ENCODE data around the gene RNF214.
"Not testable (repeated sequence)": the region's sequence is repeated elsewhere in the genome, so short reads cannot be mapped to it uniquely, and the experiment has no call there.

The RNF214 gene

DNA sequence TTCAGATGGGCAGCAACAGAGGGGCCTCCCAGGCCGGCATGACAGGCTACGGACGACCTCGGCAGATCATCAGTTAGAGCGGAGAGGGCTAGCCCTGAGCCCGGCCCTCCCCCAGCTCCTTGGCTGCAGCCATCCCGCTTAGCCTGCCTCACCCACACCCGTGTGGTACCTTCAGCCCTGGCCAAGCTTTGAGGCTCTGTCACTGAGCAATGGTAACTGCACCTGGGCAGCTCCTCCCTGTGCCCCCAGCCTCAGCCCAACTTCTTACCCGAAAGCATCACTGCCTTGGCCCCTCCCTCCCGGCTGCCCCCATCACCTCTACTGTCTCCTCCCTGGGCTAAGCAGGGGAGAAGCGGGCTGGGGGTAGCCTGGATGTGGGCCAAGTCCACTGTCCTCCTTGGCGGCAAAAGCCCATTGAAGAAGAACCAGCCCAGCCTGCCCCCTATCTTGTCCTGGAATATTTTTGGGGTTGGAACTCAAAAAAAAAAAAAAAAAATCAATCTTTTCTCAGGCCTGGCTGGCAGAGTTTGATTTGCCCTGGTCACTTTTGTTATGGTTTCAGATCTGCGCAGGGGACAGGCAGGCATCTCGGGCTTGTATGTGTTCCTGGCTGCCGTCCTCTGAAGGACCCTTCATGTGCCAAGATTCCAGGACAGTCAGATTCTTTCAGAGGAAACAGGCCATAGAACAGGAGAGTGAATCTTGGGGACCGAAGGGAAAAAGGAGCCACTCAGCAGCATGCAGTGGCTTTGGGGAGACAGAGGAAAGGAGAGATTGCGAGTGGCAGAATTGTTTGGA, 28.0 kb upstream of the RNF214 start:
- H3K36me3 ChIP-seq (ENCODE audit: control insufficient read depth, insufficient read depth, low read length), result no peaks in the 10 kb centered on the region
- H3K27ac ChIP-seq (ENCODE audit: insufficient read depth, low read depth, low read length, poor library complexity, severe bottlenecking), result no peak overlapping the region
- no peak overlapping the region for H3K4me3 ChIP-seq (ENCODE audit: insufficient read depth, low read depth, low read length)
- WGBS, 2 experiments, result 94 to 95% methylated on average over 17 of the region's 17 CpGs
- peaks cover 21% of the 10 kb centered on the region for H3K4me1 ChIP-seq (ENCODE audit: control insufficient read depth, insufficient read depth, low read length)
- H3K27me3 ChIP-seq (ENCODE audit: control insufficient read depth, insufficient read depth, low read length, poor library complexity, severe bottlenecking), result no peaks in the 10 kb centered on the region
- no peaks in the 10 kb centered on the region for H3K9me3 ChIP-seq (ENCODE audit: control insufficient read depth, low read length)

DNA sequence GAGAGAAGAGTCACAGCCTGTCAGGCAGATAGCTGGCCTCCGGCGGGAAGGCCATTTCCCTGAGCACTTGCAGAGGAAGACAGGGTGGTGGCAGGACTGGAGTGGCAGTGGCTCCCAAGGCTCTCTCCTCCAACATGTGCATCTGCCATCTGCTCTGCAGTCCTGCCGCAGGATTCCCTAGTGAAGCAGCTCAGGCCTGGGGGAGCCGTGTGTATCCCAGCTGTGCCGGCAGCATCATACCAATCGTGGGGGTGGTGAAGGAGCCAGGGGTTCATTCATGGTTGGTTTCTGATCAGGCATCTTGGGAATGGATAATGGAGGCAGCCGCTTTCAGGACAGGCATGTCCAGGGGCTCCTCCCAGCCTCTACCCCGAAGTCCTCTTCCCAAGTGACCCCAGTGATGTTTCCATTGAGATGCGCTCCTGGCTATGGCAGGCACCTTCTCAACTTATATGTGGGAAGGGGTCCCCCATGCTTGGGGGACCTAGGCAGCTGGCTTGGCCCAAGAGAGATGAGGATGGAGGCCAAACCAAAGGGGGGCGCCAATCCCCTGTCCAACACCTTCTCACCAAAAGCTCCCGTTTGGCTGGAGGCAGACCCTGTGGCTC, 27.2 kb upstream of the RNF214 start:
- H3K4me1 ChIP-seq (ENCODE audit: control insufficient read depth, insufficient read depth, low read length), result peaks cover 13% of the 10 kb centered on the region
- WGBS, 2 experiments, result 94 to 95% methylated on average over 9 to 11 of the region's 11 CpGs
- no peaks in the 10 kb centered on the region for H3K36me3 ChIP-seq (ENCODE audit: control insufficient read depth, insufficient read depth, low read length)
- H3K27me3 ChIP-seq (ENCODE audit: control insufficient read depth, insufficient read depth, low read length, poor library complexity, severe bottlenecking), result no peaks in the 10 kb centered on the region
- no peaks in the 10 kb centered on the region for H3K9me3 ChIP-seq (ENCODE audit: control insufficient read depth, low read length)
- H3K27ac ChIP-seq (ENCODE audit: insufficient read depth, low read depth, low read length, poor library complexity, severe bottlenecking), result no peak overlapping the region
- no peak overlapping the region for H3K4me3 ChIP-seq (ENCODE audit: insufficient read depth, low read depth, low read length)

DNA sequence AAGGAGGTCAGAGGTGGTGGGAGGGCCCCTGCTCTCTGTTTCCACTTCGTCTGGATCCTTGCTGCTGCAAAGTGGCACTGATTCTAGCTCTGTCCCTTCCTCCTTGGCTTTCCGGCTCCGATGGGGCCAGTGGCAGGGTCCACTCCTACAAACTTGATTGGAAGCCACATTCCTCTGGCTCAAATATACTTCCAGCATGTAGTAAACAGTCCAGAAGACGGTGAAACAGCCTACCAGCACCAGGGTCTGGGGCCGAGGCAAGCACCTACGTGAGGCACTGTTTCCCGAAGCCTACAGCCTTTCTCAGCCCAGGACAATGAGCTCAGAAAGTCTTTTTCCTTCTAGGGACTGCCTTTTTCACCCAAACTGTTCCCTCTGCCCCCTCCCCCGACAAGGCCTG, 26.4 kb upstream of the RNF214 start:
- not testable (repeated sequence) for H3K9me3 ChIP-seq (ENCODE audit: control insufficient read depth, low read length); H3K27ac ChIP-seq (ENCODE audit: insufficient read depth, low read depth, low read length, poor library complexity, severe bottlenecking); H3K4me3 ChIP-seq (ENCODE audit: insufficient read depth, low read depth, low read length); H3K36me3 ChIP-seq (ENCODE audit: control insufficient read depth, insufficient read depth, low read length); H3K27me3 ChIP-seq (ENCODE audit: control insufficient read depth, insufficient read depth, low read length, poor library complexity, severe bottlenecking); H3K4me1 ChIP-seq (ENCODE audit: control insufficient read depth, insufficient read depth, low read length)
- WGBS, 2 experiments, result 92 to 93% methylated on average over 7 of the region's 8 CpGs

DNA sequence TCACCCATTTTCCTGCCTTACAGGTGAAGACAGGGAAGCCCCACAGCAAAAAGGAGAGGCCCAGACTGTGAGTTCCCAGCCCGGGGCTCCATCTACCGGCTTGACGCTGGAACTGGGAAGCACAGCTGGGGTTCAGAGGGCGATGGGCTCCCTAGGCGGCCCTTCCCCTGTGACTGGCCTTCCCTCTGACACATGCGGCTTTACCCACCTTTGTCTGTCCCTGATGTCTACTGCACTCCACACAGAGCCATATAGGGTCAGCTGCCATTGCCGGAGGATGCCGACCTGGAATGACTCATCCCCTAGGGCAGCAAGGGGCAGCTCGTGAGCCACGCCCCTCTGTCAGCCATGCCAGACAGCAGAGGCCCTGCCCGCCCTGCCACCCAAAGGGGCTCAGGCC, 25.6 kb upstream of the RNF214 start:
- not testable (repeated sequence) for H3K4me1 ChIP-seq (ENCODE audit: control insufficient read depth, insufficient read depth, low read length); H3K27ac ChIP-seq (ENCODE audit: insufficient read depth, low read depth, low read length, poor library complexity, severe bottlenecking); H3K4me3 ChIP-seq (ENCODE audit: insufficient read depth, low read depth, low read length); H3K9me3 ChIP-seq (ENCODE audit: control insufficient read depth, low read length); H3K36me3 ChIP-seq (ENCODE audit: control insufficient read depth, insufficient read depth, low read length); H3K27me3 ChIP-seq (ENCODE audit: control insufficient read depth, insufficient read depth, low read length, poor library complexity, severe bottlenecking)
- 79 to 83% methylated on average over 5 of the region's 11 CpGs for WGBS, 2 experiments

DNA sequence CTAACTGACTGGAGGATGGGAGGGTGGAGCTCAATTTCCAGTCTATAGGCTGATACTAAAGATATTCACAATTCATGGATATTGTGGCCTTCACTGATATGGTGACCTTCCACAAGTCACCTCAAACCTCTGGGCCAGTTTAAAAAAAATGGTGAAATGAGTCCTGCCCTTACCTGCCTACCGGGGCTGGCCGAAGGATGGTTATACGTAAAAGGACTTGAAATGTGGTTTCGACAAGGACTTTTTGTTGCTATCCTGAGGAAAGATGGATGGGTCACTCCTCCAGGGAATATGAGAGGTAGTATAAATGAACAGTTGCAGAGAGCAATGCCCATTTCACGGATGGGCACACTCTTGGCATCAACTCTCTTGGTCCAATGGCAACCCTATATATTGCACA, 25.0 kb upstream of the RNF214 start:
- not testable (repeated sequence) for H3K4me3 ChIP-seq (ENCODE audit: insufficient read depth, low read depth, low read length); H3K36me3 ChIP-seq (ENCODE audit: control insufficient read depth, insufficient read depth, low read length); H3K9me3 ChIP-seq (ENCODE audit: control insufficient read depth, low read length); H3K27ac ChIP-seq (ENCODE audit: insufficient read depth, low read depth, low read length, poor library complexity, severe bottlenecking); H3K4me1 ChIP-seq (ENCODE audit: control insufficient read depth, insufficient read depth, low read length); H3K27me3 ChIP-seq (ENCODE audit: control insufficient read depth, insufficient read depth, low read length, poor library complexity, severe bottlenecking)
- 90 to 93% methylated on average over 5 of the region's 5 CpGs for WGBS, 2 experiments

DNA sequence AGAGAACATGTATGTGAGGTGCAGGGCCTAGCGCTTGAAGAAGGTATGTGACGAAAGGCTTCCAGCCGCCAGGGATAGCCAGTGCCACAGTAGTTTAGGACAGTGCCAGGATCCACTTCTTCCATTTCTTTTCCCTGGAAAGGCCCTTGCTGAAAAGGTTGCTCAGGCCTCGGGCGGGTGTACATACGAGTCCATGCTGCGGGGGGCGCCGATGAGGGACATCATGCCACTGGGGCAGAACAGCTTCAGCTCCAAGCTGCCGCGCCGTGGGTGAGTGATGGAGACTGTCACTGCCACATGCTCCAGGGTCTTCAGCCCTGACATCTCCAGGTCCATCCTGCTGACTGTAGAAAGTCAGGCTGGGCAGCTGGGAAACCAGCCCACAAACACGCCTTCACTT, 23.8 kb upstream of the RNF214 start:
- H3K4me3 ChIP-seq (ENCODE audit: insufficient read depth, low read depth, low read length); H3K4me1 ChIP-seq (ENCODE audit: control insufficient read depth, insufficient read depth, low read length); H3K27me3 ChIP-seq (ENCODE audit: control insufficient read depth, insufficient read depth, low read length, poor library complexity, severe bottlenecking); H3K27ac ChIP-seq (ENCODE audit: insufficient read depth, low read depth, low read length, poor library complexity, severe bottlenecking); H3K9me3 ChIP-seq (ENCODE audit: control insufficient read depth, low read length); H3K36me3 ChIP-seq (ENCODE audit: control insufficient read depth, insufficient read depth, low read length): not testable (repeated sequence)
- WGBS, 2 experiments, result 94 to 95% methylated on average over 9 of the region's 13 CpGs

DNA sequence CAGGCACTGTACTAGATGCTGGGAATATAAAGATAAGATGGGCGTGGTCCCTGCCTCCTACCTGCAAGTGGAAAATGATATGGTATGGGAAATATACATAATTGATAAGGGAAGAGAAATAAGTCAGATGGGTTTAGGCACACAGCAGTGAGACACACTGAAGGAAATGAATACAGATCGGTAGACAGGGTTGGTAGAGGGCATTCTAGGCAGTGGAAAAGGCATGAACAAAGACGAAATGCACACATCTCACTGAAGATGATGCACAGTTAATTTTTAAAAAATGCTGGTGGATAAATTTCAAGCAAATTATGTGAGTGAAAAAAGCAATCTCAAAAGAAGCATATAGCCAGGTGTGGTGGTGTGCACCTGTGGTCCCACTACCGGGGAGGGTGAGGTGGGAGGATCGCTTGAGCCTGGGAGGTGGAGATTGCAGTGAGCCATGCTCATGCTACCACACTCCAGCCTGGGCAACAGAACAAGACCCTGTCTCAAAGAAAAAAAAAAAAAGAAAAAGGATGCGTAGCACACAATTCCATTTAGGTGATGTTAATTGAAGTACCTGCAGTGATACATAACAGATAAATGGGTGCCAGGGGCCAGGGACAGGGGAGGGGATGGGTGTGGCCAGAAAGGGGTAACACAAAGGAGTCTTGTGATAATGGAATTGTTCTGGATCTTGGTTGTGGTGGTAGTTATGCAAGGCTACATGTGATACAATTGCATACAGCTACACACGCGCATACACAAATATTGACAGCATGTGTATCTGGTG, 22.9 kb upstream of the RNF214 start:
- not testable (repeated sequence) for H3K4me1 ChIP-seq (ENCODE audit: control insufficient read depth, insufficient read depth, low read length); H3K36me3 ChIP-seq (ENCODE audit: control insufficient read depth, insufficient read depth, low read length); H3K4me3 ChIP-seq (ENCODE audit: insufficient read depth, low read depth, low read length); H3K27me3 ChIP-seq (ENCODE audit: control insufficient read depth, insufficient read depth, low read length, poor library complexity, severe bottlenecking); H3K27ac ChIP-seq (ENCODE audit: insufficient read depth, low read depth, low read length, poor library complexity, severe bottlenecking); H3K9me3 ChIP-seq (ENCODE audit: control insufficient read depth, low read length)
- WGBS, 2 experiments, result 94% methylated on average over 7 of the region's 8 CpGs

DNA sequence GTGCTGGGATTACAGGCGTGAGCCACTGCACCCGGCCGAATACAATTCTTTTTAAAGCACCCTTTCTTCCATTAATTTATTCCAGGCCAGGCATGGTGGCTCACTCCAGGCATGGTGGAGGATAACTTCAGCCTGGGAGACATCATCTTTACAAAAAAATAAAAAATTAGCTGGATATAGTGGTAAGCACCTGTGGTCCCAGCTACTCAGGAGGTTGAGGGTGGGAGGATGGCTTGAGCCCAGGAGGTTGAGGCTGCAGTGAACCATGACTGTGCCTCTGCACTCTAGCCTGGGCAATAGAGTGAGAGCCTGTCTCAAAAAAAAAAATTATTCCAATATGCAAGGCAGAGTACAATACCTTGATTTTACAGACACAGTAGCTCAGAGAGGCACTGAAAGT, 21.9 kb upstream of the RNF214 start:
- H3K36me3 ChIP-seq (ENCODE audit: control insufficient read depth, insufficient read depth, low read length), result no peaks in the 10 kb centered on the region
- H3K9me3 ChIP-seq (ENCODE audit: control insufficient read depth, low read length), result no peaks in the 10 kb centered on the region
- no peaks in the 10 kb centered on the region for H3K27me3 ChIP-seq (ENCODE audit: control insufficient read depth, insufficient read depth, low read length, poor library complexity, severe bottlenecking)
- H3K27ac ChIP-seq (ENCODE audit: insufficient read depth, low read depth, low read length, poor library complexity, severe bottlenecking), result no peak overlapping the region
- no peak overlapping the region for H3K4me3 ChIP-seq (ENCODE audit: insufficient read depth, low read depth, low read length)
- 91 to 92% methylated on average over 3 of the region's 3 CpGs for WGBS, 2 experiments
- no peaks in the 10 kb centered on the region for H3K4me1 ChIP-seq (ENCODE audit: control insufficient read depth, insufficient read depth, low read length)

DNA sequence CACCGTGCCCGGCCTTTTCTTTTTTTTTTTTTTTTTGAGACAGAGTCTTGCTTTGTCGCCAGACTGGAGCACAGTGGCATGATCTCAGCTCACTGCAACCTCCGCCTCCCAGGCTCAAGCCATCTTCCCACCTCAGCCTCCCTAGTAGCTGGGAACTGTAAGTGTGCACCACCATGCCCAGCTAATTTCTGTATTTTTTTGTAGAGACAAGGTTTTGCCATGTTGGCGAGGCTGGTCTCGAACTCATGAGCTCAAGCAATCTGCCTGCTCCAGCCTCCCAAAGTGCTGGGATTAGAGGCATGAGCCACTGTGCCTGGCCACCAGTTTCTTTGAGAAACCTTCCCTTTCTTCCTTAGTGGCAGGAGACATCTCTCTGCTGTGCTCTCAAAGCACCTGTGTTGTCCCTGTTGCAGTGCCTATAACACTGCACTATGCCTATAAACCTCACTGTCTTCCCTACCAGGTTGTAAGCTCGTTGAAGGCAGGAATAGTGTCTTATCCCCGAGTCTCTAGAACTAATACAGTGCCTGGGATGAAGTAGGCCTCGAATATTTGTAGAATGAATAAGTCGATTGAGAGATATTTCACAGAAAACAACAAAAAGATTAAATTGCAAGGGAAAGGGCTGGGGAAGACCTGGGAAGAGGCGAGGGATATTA, 19.6 kb upstream of the RNF214 start:
- Histone ChIP-seq H3K27ac (ENCODE audit: insufficient read depth, low read depth, low read length, poor library complexity, severe bottlenecking) (no peak overlapping the region), H3K9me3 (ENCODE audit: control insufficient read depth, low read length) (no peaks in the 10 kb centered on the region), H3K4me3 (ENCODE audit: insufficient read depth, low read depth, low read length) (no peak overlapping the region), H3K4me1 (ENCODE audit: control insufficient read depth, insufficient read depth, low read length) (no peaks in the 10 kb centered on the region), H3K27me3 (ENCODE audit: control insufficient read depth, insufficient read depth, low read length, poor library complexity, severe bottlenecking) (no peaks in the 10 kb centered on the region), H3K36me3 (ENCODE audit: control insufficient read depth, insufficient read depth, low read length) (no peaks in the 10 kb centered on the region)
- WGBS, 2 experiments, result 91 to 95% methylated on average over 11 of the region's 11 CpGs
